K562 treated with DMSO at 1 percent for 12 hours (cell line): ENCODE data around the gene LCE7A. TPM values are rescaled to one million over a fixed set of nuclear protein-coding genes. Genes with fewer than 3 reads are reported as not detected.

Experiments
- total RNA-seq: library from RNA; unstranded; fragments of 300-600 nt; gene quantifications from 2 replicates; pipeline ENCODE4 v1.2.3, GENCODE V29; 2022; ENCODE audit not compliant: insufficient read depth

The LCE7A gene
- not detected in 2 replicates for total RNA-seq

GRCh38 chr1:152859696-152860095 lies at the start of gene LCE7A:
TSS of gene LCE7A (plus strand) at chr1:152859996. CDS start at chr1:152860698, 702 bp downstream.

GRCh38 chr1:152811671-152812070 lies 48.1 kb upstream of the LCE7A start, which contains the start of gene LCE1B:
TSS of gene LCE1B (plus strand) at chr1:152811971. CDS start at chr1:152812447, 476 bp downstream.

GRCh38 chr1:152827173-152827572 lies 32.6 kb upstream of the LCE7A start, which contains the start of gene LCE1A:
TSS of gene LCE1A (plus strand) at chr1:152827473. CDS start at chr1:152827473, 0 bp downstream.

GRCh38 chr1:152842556-152842955 lies 17.2 kb upstream of the LCE7A start, which contains the start of gene LCE6A:
TSS of gene LCE6A (plus strand) at chr1:152842856. CDS start at chr1:152843521, 665 bp downstream.

GRCh38 chr1:152878042-152878441 lies 18.2 kb downstream of the LCE7A start, which contains the start of gene SMCP:
TSS of gene SMCP (plus strand) at chr1:152878322. CDS start at chr1:152884423, 6,101 bp downstream.

GRCh38 chr1:152907686-152908601 lies 48.1 kb downstream of the LCE7A start, which contains the start of gene IVL:
TSS of gene IVL (plus strand) at chr1:152908546. CDS start at chr1:152909798, 1,252 bp downstream.

Other genes with a start within 250 kb of the LCE7A start
- gene LCE3B, start 246.2 kb upstream of the LCE7A start, total RNA-seq = not detected in 2 replicates
- not detected in 2 replicates for gene LCE3A, start 236.9 kb upstream of the LCE7A start, total RNA-seq
- not detected in 2 replicates for gene LCE2D, start 196.6 kb upstream of the LCE7A start, total RNA-seq
- not detected in 2 replicates for gene LCE2C, start 184.7 kb upstream of the LCE7A start, total RNA-seq
- not detected in 2 replicates for gene LCE2B, start 173.9 kb upstream of the LCE7A start, total RNA-seq
- not detected in 2 replicates for gene LCE2A, start 161.7 kb upstream of the LCE7A start, total RNA-seq
- not detected in 2 replicates for gene LCE4A, start 151.8 kb upstream of the LCE7A start, total RNA-seq
- gene KPRP, start 102.0 kb upstream of the LCE7A start, total RNA-seq = not detected in 2 replicates
- gene LCE1F, start 84.9 kb upstream of the LCE7A start, total RNA-seq = not detected in 2 replicates
- not detected in 2 replicates for gene LCE1E, start 73.7 kb upstream of the LCE7A start, total RNA-seq
- not detected in 2 replicates for gene LCE1D, start 63.3 kb upstream of the LCE7A start, total RNA-seq
- not detected in 2 replicates for gene LCE1C, start 53.3 kb upstream of the LCE7A start, total RNA-seq
- gene LCE1B, start 48.0 kb upstream of the LCE7A start, total RNA-seq = not detected in 2 replicates
- gene LCE1A, start 32.5 kb upstream of the LCE7A start, total RNA-seq = not detected in 2 replicates
- not detected in 2 replicates for gene LCE6A, start 17.1 kb upstream of the LCE7A start, total RNA-seq
- not detected in 2 replicates for gene SMCP, start 18.3 kb downstream of the LCE7A start, total RNA-seq
- not detected in 2 replicates for gene IVL, start 48.5 kb downstream of the LCE7A start, total RNA-seq
- not detected in 2 replicates for gene SPRR5, start 87.2 kb downstream of the LCE7A start, total RNA-seq
- not detected in 2 replicates for gene SPRR4, start 110.7 kb downstream of the LCE7A start, total RNA-seq
- gene SPRR1A, start 124.1 kb downstream of the LCE7A start, total RNA-seq = not detected in 2 replicates
- not detected in 2 replicates for gene SPRR3, start 141.8 kb downstream of the LCE7A start, total RNA-seq
- not detected in 2 replicates for gene SPRR1B, start 171.2 kb downstream of the LCE7A start, total RNA-seq
- gene SPRR2D, start 181.1 kb downstream of the LCE7A start, total RNA-seq = 31.6 and 32.8 TPM in 2 replicates
- gene SPRR2A, start 197.5 kb downstream of the LCE7A start, total RNA-seq = not detected in 2 replicates
- gene SPRR2B, start 211.6 kb downstream of the LCE7A start, total RNA-seq = not detected in 2 replicates
- not detected in 2 replicates for gene SPRR2E, start 234.5 kb downstream of the LCE7A start, total RNA-seq